GM12872 (cell line): ENCODE results near the gene USP4.

Experiments used
- CTCF ChIP-seq: IDR thresholded peaks from 3 replicates; pipeline ENCODE4 v1.5.1; 2011; ENCODE audit warnings: low read depth, mild to moderate bottlenecking, low read length, moderate library complexity; ENCODE audit not compliant: insufficient read depth

Gene USP4

GRCh38 chr3:49277383-49277775 is 62.5 kb downstream of the USP4 start:
- no peak for TF ChIP-seq CTCF

- TF ChIP-seq CTCF, result no peak
Observed at GRCh38 chr3:49276475-49277382, 63.1 kb downstream of the USP4 start, which contains the start of gene C3orf62. Gene C3orf62 (minus strand): TSS chr3:49277232. CDS start chr3:49276872, 360 bp downstream.

GRCh38 chr3:49273825-49274532 is 65.9 kb downstream of the USP4 start:
- no peak for TF ChIP-seq CTCF

- TF ChIP-seq CTCF, result no peak
Observed at GRCh38 chr3:49271047-49271446, 68.8 kb downstream of the USP4 start.

GRCh38 chr3:49270156-49270500 is 69.7 kb downstream of the USP4 start:
- no peak for TF ChIP-seq CTCF

- no peak for TF ChIP-seq CTCF
Observed at GRCh38 chr3:49269443-49270155, 70.3 kb downstream of the USP4 start.
